HEK293 (cell line): ENCODE measurements around the gene DNAJB4.

Source experiments
- KLF9 ChIP-seq: fragments of 450-650 bp; formaldehyde crosslinking; IDR thresholded peaks from 2 replicates; pipeline ENCODE4 v1.5.1; 2016; ENCODE audit warnings: missing biosample characterization, missing genetic modification characterization, low read depth
- MYNN ChIP-seq: fragments of 450-650 bp; formaldehyde crosslinking; IDR thresholded peaks from 2 replicates; pipeline ENCODE4 v1.5.1; 2016; ENCODE audit warnings: missing biosample characterization, missing genetic modification characterization, borderline replicate concordance
- ZNF121 ChIP-seq: fragments of 450-650 bp; formaldehyde crosslinking; IDR thresholded peaks from 2 replicates; pipeline ENCODE4 v1.5.1; 2016; ENCODE audit warnings: missing biosample characterization, missing genetic modification characterization
- ZNF202 ChIP-seq: fragments of 450-650 bp; formaldehyde crosslinking; IDR thresholded peaks from 2 replicates; pipeline ENCODE4 v1.5.1; 2016; ENCODE audit warnings: missing biosample characterization, missing genetic modification characterization, borderline replicate concordance
- ZNF626 ChIP-seq: fragments of 450-650 bp; sonication (Bioruptor Pico); formaldehyde crosslinking; IDR thresholded peaks from 2 replicates; pipeline ENCODE4 v1.5.1; 2018; ENCODE audit warnings: missing biosample characterization, missing genetic modification characterization, inconsistent platforms
- TF ChIP-seq, protein P1 (sequence below): fragments of 450-650 bp; formaldehyde crosslinking; IDR thresholded peaks from 2 replicates; pipeline ENCODE4 v1.5.1; 2016; ENCODE audit warnings: missing biosample characterization, missing genetic modification characterization
- TF ChIP-seq, protein P2 (sequence below): fragments of 450-650 bp; formaldehyde crosslinking; IDR thresholded peaks from 2 replicates; pipeline ENCODE4 v1.5.1; 2016; ENCODE audit warnings: missing biosample characterization, missing genetic modification characterization
- TF ChIP-seq, protein P3 (sequence below): fragments of 450-650 bp; formaldehyde crosslinking; IDR thresholded peaks from 2 replicates; pipeline ENCODE4 v1.5.1; 2017; ENCODE audit warnings: missing biosample characterization, mild to moderate bottlenecking, missing genetic modification characterization, moderate library complexity

DNA sequence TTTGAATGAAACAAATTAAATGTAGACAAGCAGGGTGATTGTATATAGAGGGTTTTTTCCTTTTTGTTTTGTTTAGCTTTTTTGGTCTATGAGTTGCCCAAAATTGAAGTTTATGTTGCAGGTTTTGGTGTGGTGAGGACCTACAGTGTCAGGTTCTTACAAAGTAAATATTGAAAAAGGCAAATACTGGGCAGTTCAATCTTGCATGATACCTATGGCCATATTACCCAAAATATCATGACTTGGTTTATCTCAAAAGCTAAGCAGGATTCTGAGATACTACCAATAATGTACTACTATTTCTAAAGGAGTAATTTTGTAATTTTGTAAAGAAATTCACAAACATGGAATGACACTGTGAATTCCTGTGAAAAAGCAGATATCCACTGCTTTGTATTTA lies 1.8 kb downstream of the DNAJB4 start:
- TF ChIP-seq ZNF626 (tag by site-specific recombination) (no peak), ZNF121 (tag by site-specific recombination) (no peak), ZNF202 (tag by site-specific recombination) (no peak), MYNN (no peak), KLF9 (tag by site-specific recombination) (no peak)
- TF ChIP-seq, protein P1, sequence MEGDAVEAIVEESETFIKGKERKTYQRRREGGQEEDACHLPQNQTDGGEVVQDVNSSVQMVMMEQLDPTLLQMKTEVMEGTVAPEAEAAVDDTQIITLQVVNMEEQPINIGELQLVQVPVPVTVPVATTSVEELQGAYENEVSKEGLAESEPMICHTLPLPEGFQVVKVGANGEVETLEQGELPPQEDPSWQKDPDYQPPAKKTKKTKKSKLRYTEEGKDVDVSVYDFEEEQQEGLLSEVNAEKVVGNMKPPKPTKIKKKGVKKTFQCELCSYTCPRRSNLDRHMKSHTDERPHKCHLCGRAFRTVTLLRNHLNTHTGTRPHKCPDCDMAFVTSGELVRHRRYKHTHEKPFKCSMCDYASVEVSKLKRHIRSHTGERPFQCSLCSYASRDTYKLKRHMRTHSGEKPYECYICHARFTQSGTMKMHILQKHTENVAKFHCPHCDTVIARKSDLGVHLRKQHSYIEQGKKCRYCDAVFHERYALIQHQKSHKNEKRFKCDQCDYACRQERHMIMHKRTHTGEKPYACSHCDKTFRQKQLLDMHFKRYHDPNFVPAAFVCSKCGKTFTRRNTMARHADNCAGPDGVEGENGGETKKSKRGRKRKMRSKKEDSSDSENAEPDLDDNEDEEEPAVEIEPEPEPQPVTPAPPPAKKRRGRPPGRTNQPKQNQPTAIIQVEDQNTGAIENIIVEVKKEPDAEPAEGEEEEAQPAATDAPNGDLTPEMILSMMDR (tag by site-specific recombination): no peak
- TF ChIP-seq, protein P2, sequence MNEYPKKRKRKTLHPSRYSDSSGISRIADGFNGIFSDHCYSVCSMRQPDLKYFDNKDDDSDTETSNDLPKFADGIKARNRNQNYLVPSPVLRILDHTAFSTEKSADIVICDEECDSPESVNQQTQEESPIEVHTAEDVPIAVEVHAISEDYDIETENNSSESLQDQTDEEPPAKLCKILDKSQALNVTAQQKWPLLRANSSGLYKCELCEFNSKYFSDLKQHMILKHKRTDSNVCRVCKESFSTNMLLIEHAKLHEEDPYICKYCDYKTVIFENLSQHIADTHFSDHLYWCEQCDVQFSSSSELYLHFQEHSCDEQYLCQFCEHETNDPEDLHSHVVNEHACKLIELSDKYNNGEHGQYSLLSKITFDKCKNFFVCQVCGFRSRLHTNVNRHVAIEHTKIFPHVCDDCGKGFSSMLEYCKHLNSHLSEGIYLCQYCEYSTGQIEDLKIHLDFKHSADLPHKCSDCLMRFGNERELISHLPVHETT (tag by site-specific recombination): no peak
- TF ChIP-seq, protein P3, sequence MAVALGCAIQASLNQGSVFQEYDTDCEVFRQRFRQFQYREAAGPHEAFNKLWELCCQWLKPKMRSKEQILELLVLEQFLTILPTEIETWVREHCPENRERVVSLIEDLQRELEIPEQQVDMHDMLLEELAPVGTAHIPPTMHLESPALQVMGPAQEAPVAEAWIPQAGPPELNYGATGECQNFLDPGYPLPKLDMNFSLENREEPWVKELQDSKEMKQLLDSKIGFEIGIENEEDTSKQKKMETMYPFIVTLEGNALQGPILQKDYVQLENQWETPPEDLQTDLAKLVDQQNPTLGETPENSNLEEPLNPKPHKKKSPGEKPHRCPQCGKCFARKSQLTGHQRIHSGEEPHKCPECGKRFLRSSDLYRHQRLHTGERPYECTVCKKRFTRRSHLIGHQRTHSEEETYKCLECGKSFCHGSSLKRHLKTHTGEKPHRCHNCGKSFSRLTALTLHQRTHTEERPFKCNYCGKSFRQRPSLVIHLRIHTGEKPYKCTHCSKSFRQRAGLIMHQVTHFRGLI: no peak
